Measurements from ENCODE around the gene IQCF5.

The IQCF5 gene

DNA sequence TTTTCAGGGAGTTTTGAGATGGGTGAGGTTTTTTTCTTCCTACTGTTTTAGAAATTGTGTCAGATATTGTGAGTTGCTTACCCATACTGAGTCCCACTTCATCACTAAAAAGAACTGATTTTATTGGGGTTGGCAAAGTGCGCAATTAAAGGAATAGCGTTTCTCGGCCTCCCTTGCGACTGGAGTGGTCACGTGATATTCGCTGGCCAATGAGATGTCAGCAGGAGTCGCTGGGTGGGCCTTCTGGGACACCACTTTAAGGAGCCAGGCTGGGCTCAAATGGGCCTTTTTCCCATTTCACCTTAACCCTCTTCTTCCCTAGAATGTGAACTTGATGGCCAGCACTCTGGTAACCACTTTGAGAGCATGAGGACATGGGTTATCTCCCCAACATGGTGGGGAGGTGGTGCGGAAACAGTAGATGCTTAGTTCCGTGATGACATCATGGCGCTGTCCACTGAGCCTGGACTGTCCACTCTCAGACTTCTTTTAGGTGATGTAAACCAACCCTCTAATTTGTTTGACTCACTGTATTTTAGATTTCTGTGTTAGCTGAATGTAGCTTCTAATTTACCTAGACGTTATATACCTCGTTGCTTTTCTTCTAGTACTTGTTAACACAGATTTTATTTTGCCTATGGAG is 13.2 kb upstream of the IQCF5 start:
- no peak for TF ChIP-seq ZNF530 (tag by site-specific recombination; IDR thresholded peaks at IDR 0.05; ENCODE audit: low read depth)
- TF ChIP-seq ZNF341 (tag by site-specific recombination; IDR thresholded peaks at IDR 0.05; ENCODE audit: low read depth): no peak
- TF ChIP-seq SETDB1 (IDR thresholded peaks at IDR 0.05; ENCODE audit: insufficient read length, low read length): no peak
- TF ChIP-seq ZNF549 (tag by site-specific recombination; IDR thresholded peaks at IDR 0.05): no peak
- H3K9me3 ChIP-seq (ENCODE audit: control insufficient read depth, insufficient read depth, low read depth, low read length): no peaks in the 10 kb centered on the region
- H3K27ac ChIP-seq (ENCODE audit: extremely low read depth, low read depth, low read length): no peak overlapping the region
- H3K4me3 ChIP-seq (ENCODE audit: low read depth, low read length): no peak overlapping the region
- H3K36me3 ChIP-seq (ENCODE audit: control insufficient read depth in 2 of 2, insufficient read depth in 1 of 2, low read length in 2 of 2): no peaks in the 10 kb centered on the region
- H3K4me1 ChIP-seq (ENCODE audit: control insufficient read depth, insufficient read depth, low read length): no peaks in the 10 kb centered on the region
- ChIA-PET CTCF (no interaction called here), POLR2A (no interaction called here)

DNA sequence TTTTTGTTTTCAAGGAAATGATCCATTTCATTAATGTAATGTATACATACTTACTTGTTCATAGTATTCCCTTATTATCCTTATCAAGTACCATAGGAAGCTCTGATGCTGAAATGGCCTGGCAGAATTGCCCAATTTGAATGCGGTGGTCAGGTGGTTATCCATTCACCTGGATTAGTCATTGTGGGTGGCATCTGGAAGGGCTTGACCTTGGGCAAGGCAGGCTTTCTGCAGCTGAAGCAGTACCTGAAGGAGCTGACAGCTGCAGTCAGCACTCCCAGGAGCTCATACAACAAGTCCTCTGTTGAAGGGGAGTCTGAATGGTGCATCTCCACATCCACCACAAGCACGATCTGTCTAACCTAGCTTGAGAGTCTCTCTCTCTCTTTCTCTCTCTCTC is 12.2 kb upstream of the IQCF5 start:
- no peaks in the 10 kb centered on the region for H3K4me1 ChIP-seq (ENCODE audit: control insufficient read depth, insufficient read depth, low read length)
- no peaks in the 10 kb centered on the region for H3K36me3 ChIP-seq (ENCODE audit: control insufficient read depth in 2 of 2, insufficient read depth in 1 of 2, low read length in 2 of 2)
- H3K4me3 ChIP-seq (ENCODE audit: low read depth, low read length): no peak overlapping the region
- ChIA-PET CTCF (interaction anchor here (0.6 kb wide), 1 partner anchor 53 kb away, joined by 6 read pairs; no protein-coding TSS in a partner anchor), POLR2A (no interaction called here)
- no peaks in the 10 kb centered on the region for H3K9me3 ChIP-seq (ENCODE audit: control insufficient read depth, insufficient read depth, low read depth, low read length)
- no peak for TF ChIP-seq ZNF560 (tag by site-specific recombination; IDR thresholded peaks at IDR 0.05; ENCODE audit: borderline replicate concordance)
- TF ChIP-seq ZNF48 (tag by site-specific recombination; IDR thresholded peaks at IDR 0.05): no peak
- TF ChIP-seq, protein P1, sequence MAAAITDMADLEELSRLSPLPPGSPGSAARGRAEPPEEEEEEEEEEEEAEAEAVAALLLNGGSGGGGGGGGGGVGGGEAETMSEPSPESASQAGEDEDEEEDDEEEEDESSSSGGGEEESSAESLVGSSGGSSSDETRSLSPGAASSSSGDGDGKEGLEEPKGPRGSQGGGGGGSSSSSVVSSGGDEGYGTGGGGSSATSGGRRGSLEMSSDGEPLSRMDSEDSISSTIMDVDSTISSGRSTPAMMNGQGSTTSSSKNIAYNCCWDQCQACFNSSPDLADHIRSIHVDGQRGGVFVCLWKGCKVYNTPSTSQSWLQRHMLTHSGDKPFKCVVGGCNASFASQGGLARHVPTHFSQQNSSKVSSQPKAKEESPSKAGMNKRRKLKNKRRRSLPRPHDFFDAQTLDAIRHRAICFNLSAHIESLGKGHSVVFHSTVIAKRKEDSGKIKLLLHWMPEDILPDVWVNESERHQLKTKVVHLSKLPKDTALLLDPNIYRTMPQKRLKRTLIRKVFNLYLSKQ (tag by site-specific recombination; IDR thresholded peaks at IDR 0.05; ENCODE audit: borderline replicate concordance): no peak
- no peak for TF ChIP-seq ZNF521 (tag by site-specific recombination; IDR thresholded peaks at IDR 0.05)
- no peak for TF ChIP-seq GLI4 (tag by site-specific recombination; IDR thresholded peaks at IDR 0.05)
- no peak for TF ChIP-seq ZXDB (tag by site-specific recombination; IDR thresholded peaks at IDR 0.05)
- no peak for TF ChIP-seq ZNF76 (tag by site-specific recombination; IDR thresholded peaks at IDR 0.05; ENCODE audit: borderline replicate concordance, low read depth)
- TF ChIP-seq ZNF169 (tag by site-specific recombination; IDR thresholded peaks at IDR 0.05): no peak
- TF ChIP-seq, protein P2, sequence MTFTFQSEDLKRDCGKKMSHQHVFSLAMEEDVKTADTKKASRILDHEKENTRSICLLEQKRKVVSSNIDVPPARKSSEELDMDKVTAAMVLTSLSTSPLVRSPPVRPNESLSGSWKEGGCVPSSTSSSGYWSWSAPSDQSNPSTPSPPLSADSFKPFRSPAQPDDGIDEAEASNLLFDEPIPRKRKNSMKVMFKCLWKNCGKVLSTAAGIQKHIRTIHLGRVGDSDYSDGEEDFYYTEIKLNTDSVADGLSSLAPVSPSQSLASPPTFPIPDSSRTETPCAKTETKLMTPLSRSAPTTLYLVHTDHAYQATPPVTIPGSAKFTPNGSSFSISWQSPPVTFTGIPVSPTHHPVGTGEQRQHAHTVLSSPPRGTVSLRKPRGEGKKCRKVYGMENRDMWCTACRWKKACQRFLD (tag by site-specific recombination; IDR thresholded peaks at IDR 0.05): no peak
- no peak for TF ChIP-seq ZNF626 (tag by site-specific recombination; IDR thresholded peaks at IDR 0.05)
- no peak for TF ChIP-seq ZNF324 (tag by site-specific recombination; IDR thresholded peaks at IDR 0.05)
- TF ChIP-seq ZNF174 (tag by site-specific recombination; IDR thresholded peaks at IDR 0.05): no peak
- no peak for TF ChIP-seq OVOL3 (tag by site-specific recombination; IDR thresholded peaks at IDR 0.05)
- TF ChIP-seq, protein P3, sequence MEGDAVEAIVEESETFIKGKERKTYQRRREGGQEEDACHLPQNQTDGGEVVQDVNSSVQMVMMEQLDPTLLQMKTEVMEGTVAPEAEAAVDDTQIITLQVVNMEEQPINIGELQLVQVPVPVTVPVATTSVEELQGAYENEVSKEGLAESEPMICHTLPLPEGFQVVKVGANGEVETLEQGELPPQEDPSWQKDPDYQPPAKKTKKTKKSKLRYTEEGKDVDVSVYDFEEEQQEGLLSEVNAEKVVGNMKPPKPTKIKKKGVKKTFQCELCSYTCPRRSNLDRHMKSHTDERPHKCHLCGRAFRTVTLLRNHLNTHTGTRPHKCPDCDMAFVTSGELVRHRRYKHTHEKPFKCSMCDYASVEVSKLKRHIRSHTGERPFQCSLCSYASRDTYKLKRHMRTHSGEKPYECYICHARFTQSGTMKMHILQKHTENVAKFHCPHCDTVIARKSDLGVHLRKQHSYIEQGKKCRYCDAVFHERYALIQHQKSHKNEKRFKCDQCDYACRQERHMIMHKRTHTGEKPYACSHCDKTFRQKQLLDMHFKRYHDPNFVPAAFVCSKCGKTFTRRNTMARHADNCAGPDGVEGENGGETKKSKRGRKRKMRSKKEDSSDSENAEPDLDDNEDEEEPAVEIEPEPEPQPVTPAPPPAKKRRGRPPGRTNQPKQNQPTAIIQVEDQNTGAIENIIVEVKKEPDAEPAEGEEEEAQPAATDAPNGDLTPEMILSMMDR (tag by site-specific recombination; IDR thresholded peaks at IDR 0.05): no peak
- TF ChIP-seq ZNF121 (tag by site-specific recombination; IDR thresholded peaks at IDR 0.05): no peak
- TF ChIP-seq, protein P4, sequence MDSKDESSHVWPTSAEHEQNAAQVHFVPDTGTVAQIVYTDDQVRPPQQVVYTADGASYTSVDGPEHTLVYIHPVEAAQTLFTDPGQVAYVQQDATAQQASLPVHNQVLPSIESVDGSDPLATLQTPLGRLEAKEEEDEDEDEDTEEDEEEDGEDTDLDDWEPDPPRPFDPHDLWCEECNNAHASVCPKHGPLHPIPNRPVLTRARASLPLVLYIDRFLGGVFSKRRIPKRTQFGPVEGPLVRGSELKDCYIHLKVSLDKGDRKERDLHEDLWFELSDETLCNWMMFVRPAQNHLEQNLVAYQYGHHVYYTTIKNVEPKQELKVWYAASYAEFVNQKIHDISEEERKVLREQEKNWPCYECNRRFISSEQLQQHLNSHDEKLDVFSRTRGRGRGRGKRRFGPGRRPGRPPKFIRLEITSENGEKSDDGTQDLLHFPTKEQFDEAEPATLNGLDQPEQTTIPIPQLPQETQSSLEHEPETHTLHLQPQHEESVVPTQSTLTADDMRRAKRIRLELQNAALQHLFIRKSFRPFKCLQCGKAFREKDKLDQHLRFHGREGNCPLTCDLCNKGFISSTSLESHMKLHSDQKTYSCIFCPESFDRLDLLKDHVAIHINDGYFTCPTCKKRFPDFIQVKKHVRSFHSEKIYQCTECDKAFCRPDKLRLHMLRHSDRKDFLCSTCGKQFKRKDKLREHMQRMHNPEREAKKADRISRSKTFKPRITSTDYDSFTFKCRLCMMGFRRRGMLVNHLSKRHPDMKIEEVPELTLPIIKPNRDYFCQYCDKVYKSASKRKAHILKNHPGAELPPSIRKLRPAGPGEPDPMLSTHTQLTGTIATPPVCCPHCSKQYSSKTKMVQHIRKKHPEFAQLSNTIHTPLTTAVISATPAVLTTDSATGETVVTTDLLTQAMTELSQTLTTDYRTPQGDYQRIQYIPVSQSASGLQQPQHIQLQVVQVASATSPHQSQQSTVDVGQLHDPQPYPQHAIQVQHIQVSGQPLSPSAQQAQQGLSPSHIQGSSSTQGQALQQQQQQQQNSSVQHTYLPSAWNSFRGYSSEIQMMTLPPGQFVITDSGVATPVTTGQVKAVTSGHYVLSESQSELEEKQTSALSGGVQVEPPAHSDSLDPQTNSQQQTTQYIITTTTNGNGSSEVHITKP (tag by site-specific recombination; IDR thresholded peaks at IDR 0.05): no peak
- no peak for TF ChIP-seq ZNF677 (tag by site-specific recombination; IDR thresholded peaks at IDR 0.05)
- H3K27ac ChIP-seq (ENCODE audit: extremely low read depth, low read depth, low read length): no peak overlapping the region

Data from HEK293 (cell line).